Measurements from ENCODE around the gene TUSC2. TPM values are rescaled to one million over a fixed set of nuclear protein-coding genes. Genes with fewer than 3 reads are reported as not detected.

The TUSC2 gene
- total and polyA plus RNA-seq, 2 of the 8 experiments (the other 6 are each of a cell fraction or from before 2014, with no cell fraction given), result 33.3 to 65.4 TPM

GRCh38 chr3:50351323-50351697 is 23.3 kb upstream of the TUSC2 start:
- no peak overlapping the region for H4K91ac ChIP-seq (replicated peaks; ENCODE audit: insufficient read length, low read length)
- no peak overlapping the region for H2BK5ac ChIP-seq (ENCODE audit: low read depth, low read length)
- WGBS, 2 experiments (ENCODE audit: extremely low coverage in 1 of 2, insufficient coverage in 1 of 2, insufficient read length in 1 of 2, insufficient replicate concordance in 2 of 2, low coverage in 1 of 2, low lambda C conversion rate in 2 of 2, missing lambda C conversion rate in 1 of 2), result 84% methylated on average over 11 of the region's 11 CpGs; no CpG with 5 or more reads in 1 of the 2 experiments
- H3K4me3 ChIP-seq (ENCODE audit: extremely low read depth in 1 of 4, insufficient read depth in 2 of 4, low read depth in 3 of 4, low read length in 4 of 4), result peak overlapping the region; percentile 79 to 87 (median 82)
- peaks cover 0 to 4% (median 4%) of the 10 kb centered on the region in 4 experiments; a peak in 4 of 7 replicates for H3K27me3 ChIP-seq (replicated peaks in 1 of 4; ENCODE audit: control insufficient read depth in 3 of 4, extremely low read depth in 1 of 4, insufficient read depth in 3 of 4, low read length in 3 of 4)
- peaks cover 0 to under 1% of the 10 kb centered on the region in 2 experiments; a peak in 1 of 4 replicates for H3K79me2 ChIP-seq (ENCODE audit: control insufficient read depth in 1 of 2, insufficient read depth in 2 of 2, low read length in 2 of 2)
- peak overlapping the region; percentile 64 to 90 for H3K4me2 ChIP-seq (ENCODE audit: insufficient read depth in 1 of 2, low read depth in 2 of 2, low read length in 2 of 2)
- 0 out of 2 replicates have a peak overlapping the region, but pooled peaks have one; percentile 4 for H4K8ac ChIP-seq (ENCODE audit: extremely low read depth, insufficient read depth, low read length)
- H3K23me2 ChIP-seq (ENCODE audit: low read depth, low read length), result peaks cover 10% of the 10 kb centered on the region
- DNase-seq (ENCODE audit: low read depth in 1 of 2, low spot score in 2 of 2) (no peak), FAIRE-seq (no peak)
- H3K14ac ChIP-seq (ENCODE audit: insufficient read length), result no peak overlapping the region
- H3K4me1 ChIP-seq (replicated peaks in 1 of 4; ENCODE audit: control insufficient read depth in 3 of 4, insufficient read depth in 4 of 4, low read length in 3 of 4), result peaks cover 0 to 10% (median 7%) of the 10 kb centered on the region in 4 experiments; a peak in 5 of 7 replicates
- POLR2A ChIA-PET (ENCODE audit: partially characterized antibody), result interaction anchor here (0.7 to 5.3 kb wide), 5 partner anchors 13 to 218 kb away, joined by 3 to 22 read pairs (median 5); partner anchors contain the start of gene HEMK1
- no peaks in the 10 kb centered on the region for H3K9me3 ChIP-seq (ENCODE audit: insufficient read depth in 2 of 2, low read depth in 1 of 2, low read length in 1 of 2)
- peaks cover 4 to 7% (median 6%) of the 10 kb centered on the region in 4 experiments; a peak in 5 of 8 replicates for H3K36me3 ChIP-seq (ENCODE audit: control insufficient read depth in 2 of 4, insufficient read depth in 4 of 4, low read length in 3 of 4)
- peaks cover 5 to 7% of the 10 kb centered on the region in 2 experiments for H4K20me1 ChIP-seq (replicated peaks in 1 of 2; ENCODE audit: control insufficient read depth in 1 of 2, insufficient read depth in 2 of 2, low read length in 2 of 2)
- no peak overlapping the region for H2BK20ac ChIP-seq (ENCODE audit: low read length)
- no peak overlapping the region for H2AK5ac ChIP-seq (ENCODE audit: low read depth, low read length)
- H3K56ac ChIP-seq (replicated peaks; ENCODE audit: insufficient read length, low read depth, low read length), result no peak overlapping the region
- H2BK120ac ChIP-seq (replicated peaks; ENCODE audit: low read depth, low read length), result no peak overlapping the region
- CTCF ChIA-PET (ENCODE audit: partially characterized antibody), result interaction anchor here (1.3 to 13.4 kb wide), 7 partner anchors 10 to 192 kb away, joined by 3 to 136 read pairs (median 30); partner anchors contain the start of gene TMEM115
- H2AFZ ChIP-seq (ENCODE audit: low read length), result no peak overlapping the region
- H3K9ac ChIP-seq (replicated peaks in 1 of 4; ENCODE audit: extremely low read depth in 1 of 4, low read depth in 3 of 4, low read length in 3 of 4), result no peak overlapping the region
- no peak overlapping the region for H3K18ac ChIP-seq (ENCODE audit: extremely low read depth, low read length)
- H3K79me1 ChIP-seq (ENCODE audit: low read depth, low read length), result peaks cover 3% of the 10 kb centered on the region; the same call in 1 of the 2 replicates
- H3K23ac ChIP-seq (ENCODE audit: insufficient read length), result no peak overlapping the region
- H4K5ac ChIP-seq (ENCODE audit: insufficient read length, low read depth, low read length), result no peak overlapping the region
- no peak overlapping the region for H3K4ac ChIP-seq (replicated peaks; ENCODE audit: insufficient read length, low read depth, low read length)
- H2BK12ac ChIP-seq (ENCODE audit: low read depth, low read length), result no peak overlapping the region
- no peak overlapping the region for H3K27ac ChIP-seq (ENCODE audit: low read depth, low read length)
- H2BK15ac ChIP-seq (ENCODE audit: low read length), result no peak overlapping the region
- TF ChIP-seq GTF2F1 (IDR thresholded peaks at IDR 0.05; ENCODE audit: borderline replicate concordance, low read depth, low read length), result no peak
- TF ChIP-seq FOSL1 (IDR thresholded peaks at IDR 0.05; ENCODE audit: insufficient read depth, low read depth, low read length), result no peak
- no peak for TF ChIP-seq CEBPB (IDR thresholded peaks at IDR 0.05; ENCODE audit: low read depth, low read length)
